ENCODE results near the gene COX14.
"Not testable (repeated sequence)": the region's sequence is repeated elsewhere in the genome, so short reads cannot be mapped to it uniquely, and the experiment has no call there.

Gene COX14

DNA sequence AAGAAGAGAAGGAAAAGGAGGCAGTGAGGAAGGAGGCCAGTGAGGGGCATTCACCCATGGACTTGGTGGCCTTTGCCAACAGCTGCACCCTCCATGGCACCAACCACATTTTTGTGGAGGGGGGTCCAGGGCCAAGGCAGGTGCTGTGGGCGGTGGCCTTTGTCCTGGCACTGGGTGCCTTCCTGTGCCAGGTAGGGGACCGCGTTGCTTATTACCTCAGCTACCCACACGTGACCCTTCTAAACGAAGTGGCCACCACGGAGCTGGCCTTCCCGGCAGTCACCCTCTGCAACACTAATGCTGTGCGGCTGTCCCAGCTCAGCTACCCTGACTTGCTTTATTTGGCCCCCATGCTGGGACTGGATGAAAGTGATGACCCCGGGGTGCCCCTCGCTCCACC, 38.3 kb upstream of the COX14 start:
- Histone ChIP-seq H3K27ac (ENCODE audit: low read length) (no peak overlapping the region), H3K27me3 (ENCODE audit: control insufficient read depth, insufficient read depth, low read length) (no peaks in the 10 kb centered on the region), H3K4me3 (ENCODE audit: low read length) (no peak overlapping the region), H3K36me3 (ENCODE audit: control insufficient read depth, insufficient read depth, low read length) (no peaks in the 10 kb centered on the region), H3K9me3 (ENCODE audit: control insufficient read depth, insufficient read depth, low read length) (no peaks in the 10 kb centered on the region), H3K4me1 (ENCODE audit: control insufficient read depth, insufficient read depth, low read length) (0 out of 2 replicates have a peak, but pooled peaks cover 4% of the 10 kb centered on the region)
- WGBS (ENCODE audit: insufficient coverage, insufficient read length), result no CpG with 5 or more reads among the region's 10 CpGs
- no peak for DNase-seq (ENCODE audit: low read depth, low spot score)

GRCh38 chr12:50074936-50075807, 36.9 kb upstream of the COX14 start:
- no CpG with 5 or more reads among the region's 9 CpGs for WGBS (ENCODE audit: insufficient coverage, insufficient read length)
- H3K9me3 ChIP-seq (ENCODE audit: control insufficient read depth, insufficient read depth, low read length), result no peaks in the 10 kb centered on the region
- peak; percentile 74 for DNase-seq (ENCODE audit: low read depth, low spot score)
- H3K36me3 ChIP-seq (ENCODE audit: control insufficient read depth, insufficient read depth, low read length), result no peaks in the 10 kb centered on the region
- H3K4me1 ChIP-seq (ENCODE audit: control insufficient read depth, insufficient read depth, low read length), result 0 out of 2 replicates have a peak, but pooled peaks cover 4% of the 10 kb centered on the region
- H3K27ac ChIP-seq (ENCODE audit: low read length), result no peak overlapping the region
- no peaks in the 10 kb centered on the region for H3K27me3 ChIP-seq (ENCODE audit: control insufficient read depth, insufficient read depth, low read length)
- H3K4me3 ChIP-seq (ENCODE audit: low read length), result no peak overlapping the region

DNA sequence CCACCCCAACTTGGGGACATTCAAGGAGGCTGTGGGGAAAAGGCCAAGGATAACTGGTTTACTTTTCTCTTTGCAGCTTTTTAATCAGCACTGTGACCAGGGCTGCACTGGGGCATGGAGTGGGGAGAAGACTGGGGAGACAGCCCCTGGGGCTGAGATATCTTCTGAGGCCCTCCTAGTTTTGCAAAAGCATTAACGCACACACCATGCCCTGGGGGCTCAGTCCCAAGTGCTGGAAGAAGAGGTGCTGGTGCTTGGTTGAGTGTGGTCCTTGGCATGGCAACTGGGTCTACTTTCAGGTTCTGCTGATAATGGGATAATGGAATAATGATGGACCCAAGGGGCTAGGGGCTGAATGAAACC, 36.2 kb upstream of the COX14 start:
- H3K36me3 ChIP-seq (ENCODE audit: control insufficient read depth, insufficient read depth, low read length), result no peaks in the 10 kb centered on the region
- no peaks in the 10 kb centered on the region for H3K9me3 ChIP-seq (ENCODE audit: control insufficient read depth, insufficient read depth, low read length)
- DNase-seq (ENCODE audit: low read depth, low spot score), result no peak
- H3K27ac ChIP-seq (ENCODE audit: low read length), result no peak overlapping the region
- WGBS (ENCODE audit: insufficient coverage, insufficient read length), result no CpG with 5 or more reads among the region's 1 CpG
- no peaks in the 10 kb centered on the region for H3K27me3 ChIP-seq (ENCODE audit: control insufficient read depth, insufficient read depth, low read length)
- no peak overlapping the region for H3K4me3 ChIP-seq (ENCODE audit: low read length)
- 0 out of 2 replicates have a peak, but pooled peaks cover 4% of the 10 kb centered on the region for H3K4me1 ChIP-seq (ENCODE audit: control insufficient read depth, insufficient read depth, low read length)

DNA sequence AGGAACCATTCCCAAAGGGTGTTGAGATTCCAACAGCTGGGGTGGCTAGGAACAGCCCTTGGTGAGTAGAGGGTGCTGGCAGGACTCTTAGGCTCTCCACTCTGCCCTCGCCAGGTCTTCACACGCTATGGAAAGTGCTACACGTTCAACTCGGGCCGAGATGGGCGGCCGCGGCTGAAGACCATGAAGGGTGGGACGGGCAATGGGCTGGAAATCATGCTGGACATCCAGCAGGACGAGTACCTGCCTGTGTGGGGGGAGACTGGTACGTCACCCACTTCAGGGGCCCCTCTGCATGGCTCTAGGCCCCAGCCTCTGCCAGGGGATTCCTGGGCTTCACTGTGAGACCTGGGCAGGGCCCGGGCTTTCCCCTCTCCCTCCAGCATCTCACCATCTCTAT, 34.9 kb upstream of the COX14 start:
- DNase-seq (ENCODE audit: low read depth, low spot score), result no peak
- WGBS (ENCODE audit: insufficient coverage, insufficient read length), result no CpG with 5 or more reads among the region's 12 CpGs
- Histone ChIP-seq H3K9me3 (ENCODE audit: control insufficient read depth, insufficient read depth, low read length) (no peaks in the 10 kb centered on the region), H3K4me1 (ENCODE audit: control insufficient read depth, insufficient read depth, low read length) (0 out of 2 replicates have a peak, but pooled peaks cover 1% of the 10 kb centered on the region), H3K36me3 (ENCODE audit: control insufficient read depth, insufficient read depth, low read length) (no peaks in the 10 kb centered on the region), H3K27me3 (ENCODE audit: control insufficient read depth, insufficient read depth, low read length) (peaks cover 1% of the 10 kb centered on the region; the same call in 1 of the 2 replicates), H3K27ac (ENCODE audit: low read length) (no peak overlapping the region), H3K4me3 (ENCODE audit: low read length) (no peak overlapping the region)

DNA sequence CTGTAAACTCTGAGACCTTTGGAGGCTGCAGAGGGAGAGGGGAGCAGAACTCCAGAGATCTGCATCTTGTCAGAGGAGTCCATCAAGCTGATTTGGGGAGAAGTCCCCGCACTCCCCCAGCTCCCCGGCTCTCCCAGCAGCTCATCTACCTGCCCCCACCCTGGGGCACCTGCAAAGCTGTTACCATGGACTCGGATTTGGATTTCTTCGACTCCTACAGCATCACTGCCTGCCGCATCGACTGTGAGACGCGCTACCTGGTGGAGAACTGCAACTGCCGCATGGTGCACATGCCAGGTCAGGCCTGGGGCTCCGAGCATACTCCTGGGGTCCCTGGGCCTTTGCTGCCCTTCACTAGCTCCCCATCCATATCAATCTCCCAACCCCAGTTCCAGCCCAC, 33.8 kb upstream of the COX14 start:
- Histone ChIP-seq H3K4me1 (ENCODE audit: control insufficient read depth, insufficient read depth, low read length) (peaks cover 1% of the 10 kb centered on the region; the same call in 1 of the 2 replicates), H3K9me3 (ENCODE audit: control insufficient read depth, insufficient read depth, low read length) (no peaks in the 10 kb centered on the region), H3K36me3 (ENCODE audit: control insufficient read depth, insufficient read depth, low read length) (no peaks in the 10 kb centered on the region), H3K4me3 (ENCODE audit: low read length) (no peak overlapping the region), H3K27ac (ENCODE audit: low read length) (no peak overlapping the region), H3K27me3 (ENCODE audit: control insufficient read depth, insufficient read depth, low read length) (peaks cover 1% of the 10 kb centered on the region; the same call in 1 of the 2 replicates)
- WGBS (ENCODE audit: insufficient coverage, insufficient read length), result no CpG with 5 or more reads among the region's 10 CpGs
- DNase-seq (ENCODE audit: low read depth, low spot score), result no peak

- DNase-seq (ENCODE audit: low read depth, low spot score), result no peak
- peaks cover 1% of the 10 kb centered on the region; the same call in 1 of the 2 replicates for H3K4me1 ChIP-seq (ENCODE audit: control insufficient read depth, insufficient read depth, low read length)
- no peak overlapping the region for H3K27ac ChIP-seq (ENCODE audit: low read length)
- WGBS (ENCODE audit: insufficient coverage, insufficient read length), result no CpG with 5 or more reads among the region's 5 CpGs
- H3K9me3 ChIP-seq (ENCODE audit: control insufficient read depth, insufficient read depth, low read length), result no peaks in the 10 kb centered on the region
- H3K27me3 ChIP-seq (ENCODE audit: control insufficient read depth, insufficient read depth, low read length), result peaks cover 1% of the 10 kb centered on the region; the same call in 1 of the 2 replicates
- H3K36me3 ChIP-seq (ENCODE audit: control insufficient read depth, insufficient read depth, low read length), result no peaks in the 10 kb centered on the region
- no peak overlapping the region for H3K4me3 ChIP-seq (ENCODE audit: low read length)
Measured at GRCh38 chr12:50079771-50080170, 32.3 kb upstream of the COX14 start.

GRCh38 chr12:50081096-50081808, 30.8 kb upstream of the COX14 start:
- H3K27me3 ChIP-seq (ENCODE audit: control insufficient read depth, insufficient read depth, low read length), result peaks cover 1% of the 10 kb centered on the region; the same call in 1 of the 2 replicates
- H3K27ac ChIP-seq (ENCODE audit: low read length), result no peak overlapping the region
- WGBS (ENCODE audit: insufficient coverage, insufficient read length), result no CpG with 5 or more reads among the region's 46 CpGs
- H3K9me3 ChIP-seq (ENCODE audit: control insufficient read depth, insufficient read depth, low read length), result no peaks in the 10 kb centered on the region
- DNase-seq (ENCODE audit: low read depth, low spot score), result no peak
- H3K4me3 ChIP-seq (ENCODE audit: low read length), result no peak overlapping the region
- H3K4me1 ChIP-seq (ENCODE audit: control insufficient read depth, insufficient read depth, low read length), result no peaks in the 10 kb centered on the region; the same call in 1 of the 2 replicates
- no peaks in the 10 kb centered on the region for H3K36me3 ChIP-seq (ENCODE audit: control insufficient read depth, insufficient read depth, low read length)

GRCh38 chr12:50082644-50083043, 29.4 kb upstream of the COX14 start:
- Histone ChIP-seq H3K4me1 (ENCODE audit: control insufficient read depth, insufficient read depth, low read length) (no peaks in the 10 kb centered on the region; the same call in 1 of the 2 replicates), H3K27me3 (ENCODE audit: control insufficient read depth, insufficient read depth, low read length) (peaks cover 1% of the 10 kb centered on the region; the same call in 1 of the 2 replicates), H3K27ac (ENCODE audit: low read length) (no peak overlapping the region), H3K9me3 (ENCODE audit: control insufficient read depth, insufficient read depth, low read length) (no peaks in the 10 kb centered on the region), H3K36me3 (ENCODE audit: control insufficient read depth, insufficient read depth, low read length) (peaks cover 6% of the 10 kb centered on the region; the same call in 1 of the 2 replicates), H3K4me3 (ENCODE audit: low read length) (no peak overlapping the region)
- no peak for DNase-seq (ENCODE audit: low read depth, low spot score)
- no CpG with 5 or more reads among the region's 7 CpGs for WGBS (ENCODE audit: insufficient coverage, insufficient read length)

GRCh38 chr12:50083301-50083700, 28.7 kb upstream of the COX14 start:
- no peak overlapping the region for H3K27ac ChIP-seq (ENCODE audit: low read length)
- no peak overlapping the region for H3K4me3 ChIP-seq (ENCODE audit: low read length)

DNA sequence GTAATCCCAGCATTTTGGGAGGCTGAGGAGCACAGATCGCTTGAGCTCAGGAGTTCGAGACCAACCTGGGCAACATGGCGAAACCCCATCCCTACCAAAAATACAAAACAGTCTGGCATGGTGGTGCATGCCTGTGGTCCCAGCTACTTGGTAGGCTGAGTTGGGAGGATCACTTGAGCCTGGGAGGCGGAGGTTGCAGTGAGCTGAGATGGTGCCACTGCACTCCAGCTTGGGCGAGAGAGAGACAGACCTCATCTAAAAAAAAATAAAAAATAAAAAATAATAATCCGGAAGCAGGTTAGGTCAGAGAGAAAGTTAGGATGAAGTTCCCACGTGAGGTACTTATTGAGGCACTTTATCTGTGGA, 27.6 kb upstream of the COX14 start:
- H3K4me1 ChIP-seq (ENCODE audit: control insufficient read depth, insufficient read depth, low read length); H3K27me3 ChIP-seq (ENCODE audit: control insufficient read depth, insufficient read depth, low read length); H3K9me3 ChIP-seq (ENCODE audit: control insufficient read depth, insufficient read depth, low read length); DNase-seq (ENCODE audit: low read depth, low spot score); H3K27ac ChIP-seq (ENCODE audit: low read length): not testable (repeated sequence)
- H3K4me3 ChIP-seq (ENCODE audit: low read length), result peak overlapping the region; percentile 93; the same call in 1 of the 2 replicates
- H3K36me3 ChIP-seq (ENCODE audit: control insufficient read depth, insufficient read depth, low read length), result peaks cover 16% of the 10 kb centered on the region; the same call in 1 of the 2 replicates
- no CpG with 5 or more reads among the region's 7 CpGs for WGBS (ENCODE audit: insufficient coverage, insufficient read length)

More at GRCh38 chr12:50083301-50083700, 28.7 kb upstream of the COX14 start:
- WGBS (ENCODE audit: insufficient coverage, insufficient read length), result no CpG with 5 or more reads among the region's 1 CpG
- peaks cover 9% of the 10 kb centered on the region; the same call in 1 of the 2 replicates for H3K36me3 ChIP-seq (ENCODE audit: control insufficient read depth, insufficient read depth, low read length)
- H3K27me3 ChIP-seq (ENCODE audit: control insufficient read depth, insufficient read depth, low read length), result peaks cover 1% of the 10 kb centered on the region; the same call in 1 of the 2 replicates
- DNase-seq (ENCODE audit: low read depth, low spot score), result no peak
- no peaks in the 10 kb centered on the region for H3K9me3 ChIP-seq (ENCODE audit: control insufficient read depth, insufficient read depth, low read length)
- H3K4me1 ChIP-seq (ENCODE audit: control insufficient read depth, insufficient read depth, low read length), result no peaks in the 10 kb centered on the region; the same call in 1 of the 2 replicates
